ENCODE data around the gene FNDC11. TPM values are rescaled to one million over a fixed set of nuclear protein-coding genes. Genes with fewer than 3 reads are reported as not detected.
"Not testable (repeated sequence)": the region's sequence is repeated elsewhere in the genome, so short reads cannot be mapped to it uniquely, and the experiment has no call there.

The FNDC11 gene
- total RNA-seq, 4 donors from 2014 or later = not detected

- DNase-seq = no peak
- Histone ChIP-seq H3K4me3 (no peak overlapping the region), H3K27me3 (peaks cover 11% of the 10 kb centered on the region), H3K4me1 (peaks cover 0 to 5% (median 5%) of the 10 kb centered on the region in 4 donors), H3K36me3 (peaks cover 0 to 15% (median 5%) of the 10 kb centered on the region in 4 donors), H3K9me3 (no peaks in the 10 kb centered on the region), H3K27ac (no peak overlapping the region)
- TF ChIP-seq POLR2AphosphoS5 (IDR thresholded peaks at IDR 0.05) (no peak), POLR2A (IDR thresholded peaks at IDR 0.05) (no peak), EP300 (IDR thresholded peaks at IDR 0.05; ENCODE audit: low read depth) (no peak), CTCF (IDR thresholded peaks at IDR 0.05) (no peak)
- intact Hi-C loops (cut with DNase I; ENCODE audit: low total_unique reads) = no loop called here
- in situ Hi-C loops (cut with MboI; ENCODE audit: low pct_ligation_motif_present in 1 of 4, low pct_unique_long_range_greater_than_20kb in 1 of 4, low sequenced_read_pairs in 3 of 4) = no loop called here
- 81% methylated on average over 12 of the region's 14 CpGs; no CpG with 5 or more reads in 1 of the 2 donors for WGBS, 2 donors (ENCODE audit: low coverage in 1 of 2)
Measured at GRCh38 chr20:63558804-63559484, 5.0 kb downstream of the FNDC11 start.

- DNase-seq; H3K4me3 ChIP-seq; H3K4me1 ChIP-seq; H3K27me3 ChIP-seq; in situ Hi-C loops (cut with MboI; ENCODE audit: low pct_ligation_motif_present in 1 of 4, low pct_unique_long_range_greater_than_20kb in 1 of 4, low sequenced_read_pairs in 3 of 4); H3K27ac ChIP-seq; H3K9me3 ChIP-seq; intact Hi-C loops (cut with DNase I; ENCODE audit: low total_unique reads): not testable (repeated sequence)
- H3K36me3 ChIP-seq = peaks cover 0 to 15% (median 5%) of the 10 kb centered on the region in 4 donors
- 96% methylated on average over 23 of the region's 31 CpGs; no CpG with 5 or more reads in 1 of the 2 donors for WGBS, 2 donors (ENCODE audit: low coverage in 1 of 2)
Measured at GRCh38 chr20:63559485-63560332, 5.8 kb downstream of the FNDC11 start.

GRCh38 chr20:63560333-63560805, 6.4 kb downstream of the FNDC11 start:
- Histone ChIP-seq H3K27me3 (no peaks in the 10 kb centered on the region), H3K4me3 (no peak overlapping the region), H3K4me1 (no peaks in the 10 kb centered on the region), H3K36me3 (peaks cover 0 to 15% (median 5%) of the 10 kb centered on the region in 4 donors), H3K27ac (no peak overlapping the region), H3K9me3 (no peaks in the 10 kb centered on the region)
- WGBS, 2 donors (ENCODE audit: low coverage in 1 of 2) = 94 to 96% methylated on average over 5 to 11 of the region's 16 CpGs
- in situ Hi-C loops (cut with MboI; ENCODE audit: low pct_ligation_motif_present in 1 of 4, low pct_unique_long_range_greater_than_20kb in 1 of 4, low sequenced_read_pairs in 3 of 4) = no loop called here
- no peak for DNase-seq
- intact Hi-C loops (cut with DNase I; ENCODE audit: low total_unique reads) = no loop called here
- no peak for TF ChIP-seq POLR2AphosphoS5 (IDR thresholded peaks at IDR 0.05)
- TF ChIP-seq POLR2A (IDR thresholded peaks at IDR 0.05) = no peak
- no peak for TF ChIP-seq CTCF (IDR thresholded peaks at IDR 0.05)
- no peak for TF ChIP-seq EP300 (IDR thresholded peaks at IDR 0.05; ENCODE audit: low read depth)

GRCh38 chr20:63560856-63561609, 7.1 kb downstream of the FNDC11 start:
- Histone ChIP-seq H3K4me3 (no peak overlapping the region), H3K4me1 (no peaks in the 10 kb centered on the region), H3K27ac (no peak overlapping the region), H3K9me3 (no peaks in the 10 kb centered on the region), H3K27me3 (no peaks in the 10 kb centered on the region), H3K36me3 (peaks cover 0 to 15% (median 5%) of the 10 kb centered on the region in 4 donors)
- intact Hi-C loops (cut with DNase I; ENCODE audit: low total_unique reads) = no loop called here
- in situ Hi-C loops (cut with MboI; ENCODE audit: low pct_ligation_motif_present in 1 of 4, low pct_unique_long_range_greater_than_20kb in 1 of 4, low sequenced_read_pairs in 3 of 4) = no loop called here
- TF ChIP-seq CTCF (IDR thresholded peaks at IDR 0.05) = no peak
- TF ChIP-seq EP300 (IDR thresholded peaks at IDR 0.05; ENCODE audit: low read depth) = no peak
- no peak for TF ChIP-seq POLR2AphosphoS5 (IDR thresholded peaks at IDR 0.05)
- no peak for TF ChIP-seq POLR2A (IDR thresholded peaks at IDR 0.05)
- DNase-seq = no peak
- 92% methylated on average over 25 of the region's 26 CpGs; no CpG with 5 or more reads in 1 of the 2 donors for WGBS, 2 donors (ENCODE audit: low coverage in 1 of 2)

All from transverse colon (tissue), 4 donors.